Spleen (tissue), 7 donors: ENCODE data around the gene ATF6.

ENCODE experiments used
- POLR2A ChIP-seq, 3 donors: fragments of 450-650 bp; IDR thresholded peaks; one replicate each; pipeline ENCODE4 v1.5.1; 2017; ENCODE audit warnings: antibody characterized with exemption in 3 of 3, mild to moderate bottlenecking in 1 of 3
- TF ChIP-seq, protein P1 (sequence below), 11 experiments: fragments of 200-600 bp in 7 of 11; fragments of 450-650 bp in 4 of 11; sonication (generic) in 4 of 11; IDR thresholded peaks in 8 of 11; conservative IDR thresholded peaks in 3 of 11; 1 replicate in 7 of 11; 2 replicates in 4 of 11; pipeline versions ENCODE4 v1.4.0 to v1.8.0; 2016 to 2021; ENCODE audit warnings: antibody characterized with exemption in 11 of 11, inconsistent platforms in 4 of 11, mild to moderate bottlenecking in 1 of 11
- donor health status: DM: no; HTN: no; CAD: no; lungs with moderate emphysema.
- donor health status: DM: no; HTN: no; CAD: no.
- donor health status: DM: no; HTN: no; CAD: no.

DNA sequence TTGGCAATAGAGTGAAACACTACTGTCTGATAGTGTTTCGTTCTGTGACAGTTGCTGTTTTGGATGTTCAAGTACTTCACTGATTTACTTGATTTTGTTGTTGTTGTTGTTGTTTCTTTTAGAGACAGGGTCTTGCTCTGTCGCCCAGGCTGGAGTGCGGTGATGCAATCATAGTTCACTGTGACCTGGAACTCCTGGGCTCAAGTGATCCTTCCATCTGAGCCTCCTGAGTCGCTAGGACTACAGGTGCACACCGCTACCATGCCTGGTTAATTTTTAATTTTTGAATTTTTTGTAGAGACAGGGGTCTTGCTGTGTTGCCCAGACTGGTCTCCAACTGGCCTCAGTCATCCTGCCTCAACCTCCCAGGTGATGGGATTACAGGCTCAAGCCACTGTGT lies 2.3 kb downstream of the ATF6 start:
- TF ChIP-seq, protein P1, sequence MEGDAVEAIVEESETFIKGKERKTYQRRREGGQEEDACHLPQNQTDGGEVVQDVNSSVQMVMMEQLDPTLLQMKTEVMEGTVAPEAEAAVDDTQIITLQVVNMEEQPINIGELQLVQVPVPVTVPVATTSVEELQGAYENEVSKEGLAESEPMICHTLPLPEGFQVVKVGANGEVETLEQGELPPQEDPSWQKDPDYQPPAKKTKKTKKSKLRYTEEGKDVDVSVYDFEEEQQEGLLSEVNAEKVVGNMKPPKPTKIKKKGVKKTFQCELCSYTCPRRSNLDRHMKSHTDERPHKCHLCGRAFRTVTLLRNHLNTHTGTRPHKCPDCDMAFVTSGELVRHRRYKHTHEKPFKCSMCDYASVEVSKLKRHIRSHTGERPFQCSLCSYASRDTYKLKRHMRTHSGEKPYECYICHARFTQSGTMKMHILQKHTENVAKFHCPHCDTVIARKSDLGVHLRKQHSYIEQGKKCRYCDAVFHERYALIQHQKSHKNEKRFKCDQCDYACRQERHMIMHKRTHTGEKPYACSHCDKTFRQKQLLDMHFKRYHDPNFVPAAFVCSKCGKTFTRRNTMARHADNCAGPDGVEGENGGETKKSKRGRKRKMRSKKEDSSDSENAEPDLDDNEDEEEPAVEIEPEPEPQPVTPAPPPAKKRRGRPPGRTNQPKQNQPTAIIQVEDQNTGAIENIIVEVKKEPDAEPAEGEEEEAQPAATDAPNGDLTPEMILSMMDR (IDR thresholded peaks at IDR 0.05 in 8 of 11, conservative IDR thresholded peaks at IDR 0.05 in 3 of 11), result no peak
- no peak for TF ChIP-seq POLR2A (IDR thresholded peaks at IDR 0.05)
